Measurements from ENCODE around the gene FAM20C. TPM values are rescaled to one million over a fixed set of nuclear protein-coding genes. Genes with fewer than 3 reads are reported as not detected.

Gene FAM20C
- total RNA-seq, 4 donors from 2014 or later = 41.9 to 87.5 (median 73.6) TPM

GRCh38 chr7:288671-289101 lies 96.3 kb downstream of the FAM20C start:
- ATAC-seq = no peak
- no peak overlapping the region for H3K4me3 ChIP-seq
- H3K36me3 ChIP-seq = no peaks in the 10 kb centered on the region
- TF ChIP-seq, protein P1, sequence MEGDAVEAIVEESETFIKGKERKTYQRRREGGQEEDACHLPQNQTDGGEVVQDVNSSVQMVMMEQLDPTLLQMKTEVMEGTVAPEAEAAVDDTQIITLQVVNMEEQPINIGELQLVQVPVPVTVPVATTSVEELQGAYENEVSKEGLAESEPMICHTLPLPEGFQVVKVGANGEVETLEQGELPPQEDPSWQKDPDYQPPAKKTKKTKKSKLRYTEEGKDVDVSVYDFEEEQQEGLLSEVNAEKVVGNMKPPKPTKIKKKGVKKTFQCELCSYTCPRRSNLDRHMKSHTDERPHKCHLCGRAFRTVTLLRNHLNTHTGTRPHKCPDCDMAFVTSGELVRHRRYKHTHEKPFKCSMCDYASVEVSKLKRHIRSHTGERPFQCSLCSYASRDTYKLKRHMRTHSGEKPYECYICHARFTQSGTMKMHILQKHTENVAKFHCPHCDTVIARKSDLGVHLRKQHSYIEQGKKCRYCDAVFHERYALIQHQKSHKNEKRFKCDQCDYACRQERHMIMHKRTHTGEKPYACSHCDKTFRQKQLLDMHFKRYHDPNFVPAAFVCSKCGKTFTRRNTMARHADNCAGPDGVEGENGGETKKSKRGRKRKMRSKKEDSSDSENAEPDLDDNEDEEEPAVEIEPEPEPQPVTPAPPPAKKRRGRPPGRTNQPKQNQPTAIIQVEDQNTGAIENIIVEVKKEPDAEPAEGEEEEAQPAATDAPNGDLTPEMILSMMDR (IDR thresholded peaks at IDR 0.05) = no peak
- 60 to 77% methylated on average over 9 of the region's 14 CpGs for WGBS, 2 donors (ENCODE audit: low coverage in 1 of 2)
- H3K27me3 ChIP-seq = peaks cover 80% of the 10 kb centered on the region
- no peak overlapping the region for H3K27ac ChIP-seq
- H3K9me3 ChIP-seq = no peaks in the 10 kb centered on the region
- H3K4me1 ChIP-seq = peaks cover 0 to 22% (median 4%) of the 10 kb centered on the region in 3 donors

DNA sequence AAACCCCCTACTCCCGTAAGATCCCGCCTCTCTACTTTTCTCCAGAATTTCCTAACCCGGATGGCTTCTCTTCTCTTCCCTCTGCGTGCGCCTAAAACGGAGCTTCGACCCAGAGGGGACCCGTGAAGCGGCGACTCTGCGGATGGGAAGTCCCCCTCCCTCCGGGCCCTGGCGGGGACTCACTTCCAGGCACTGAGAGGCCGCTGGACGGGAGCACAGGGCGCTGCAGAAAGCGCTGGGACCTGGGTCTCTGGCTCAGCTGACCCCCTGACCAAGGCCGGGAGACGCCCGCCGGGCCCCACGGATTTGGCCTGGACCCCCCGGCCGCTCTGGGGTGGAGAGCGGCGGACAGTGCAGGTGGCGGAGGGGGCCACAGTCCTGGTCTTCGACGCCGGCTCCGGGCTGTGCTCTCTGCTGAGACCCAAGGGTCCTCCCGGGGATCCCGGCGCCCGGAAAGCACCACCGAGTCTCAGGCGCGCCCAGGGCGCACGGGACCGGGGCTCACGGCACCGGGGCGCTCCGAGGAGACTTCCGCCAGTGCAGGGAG lies 96.9 kb downstream of the FAM20C start:
- WGBS, 2 donors (ENCODE audit: low coverage in 1 of 2) = 7 to 38% methylated on average over 3 to 11 of the region's 46 CpGs
- Histone ChIP-seq H3K4me1 (peaks cover 0 to 22% (median 4%) of the 10 kb centered on the region in 3 donors), H3K9me3 (no peaks in the 10 kb centered on the region), H3K27ac (no peak overlapping the region), H3K27me3 (peaks cover 86% of the 10 kb centered on the region), H3K36me3 (no peaks in the 10 kb centered on the region), H3K4me3 (no peak overlapping the region)
- TF ChIP-seq POLR2AphosphoS5 (IDR thresholded peaks at IDR 0.05) (no peak), EP300 (IDR thresholded peaks at IDR 0.05) (no peak), POLR2A (IDR thresholded peaks at IDR 0.05) (no peak)
- TF ChIP-seq, protein P1 (IDR thresholded peaks at IDR 0.05) = no peak
- no peak for ATAC-seq

DNA sequence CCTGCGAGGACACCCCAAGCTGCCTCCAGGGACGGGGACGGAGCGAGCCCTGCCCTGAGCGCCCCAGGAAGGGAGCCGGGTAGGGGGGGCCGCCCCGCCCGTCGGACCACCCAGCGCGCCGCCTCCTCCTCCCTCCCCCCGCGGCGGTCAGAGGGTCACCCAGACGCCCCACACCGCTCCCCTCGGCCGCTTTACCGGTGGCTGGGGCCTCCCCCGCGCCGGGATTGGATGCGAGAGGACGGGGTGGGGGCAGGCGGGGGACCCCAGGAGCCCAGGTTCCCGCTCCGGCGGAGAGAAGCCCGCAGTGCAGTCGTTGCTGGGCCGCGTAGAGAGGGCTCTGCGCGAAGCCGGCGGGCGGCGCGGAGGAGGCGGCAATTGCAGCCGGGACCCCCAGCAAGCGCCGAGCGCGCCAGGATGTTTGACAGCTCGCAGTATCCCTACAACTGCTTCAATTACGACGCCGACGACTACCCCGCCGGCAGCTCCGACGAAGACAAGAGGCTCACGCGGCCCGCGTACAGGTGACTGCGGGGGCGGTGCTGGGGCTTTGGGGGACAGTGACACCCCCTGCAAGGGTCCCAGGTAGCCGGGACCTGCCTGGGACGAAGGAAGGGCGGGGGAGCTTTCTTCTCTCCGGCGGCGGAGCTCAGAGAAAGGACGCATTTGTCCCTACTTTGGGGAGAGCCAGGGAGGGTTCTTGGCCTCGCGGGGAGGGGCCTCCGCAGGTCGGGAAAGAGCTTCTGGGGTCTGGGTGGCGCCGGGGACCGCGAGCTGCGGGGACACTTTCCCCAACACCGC lies 97.6 kb downstream of the FAM20C start, which contains the start of gene FOXL3:
Gene FOXL3, plus strand, starts transcription at position 415 of the 798 bp plus-strand sequence. Its CDS starts 0 bp downstream, at position 415.
- no peak within 1 kb of the TSS for H3K27ac ChIP-seq
- peaks cover 87% of the 10 kb centered on the region for H3K27me3 ChIP-seq
- no peak within 1 kb of the TSS for H3K4me3 ChIP-seq
- no peaks in the 10 kb centered on the region for H3K36me3 ChIP-seq
- ATAC-seq = no peak
- no peaks in the 10 kb centered on the region for H3K9me3 ChIP-seq
- TF ChIP-seq POLR2AphosphoS5 (IDR thresholded peaks at IDR 0.05) = no peak
- no peak for TF ChIP-seq POLR2A (IDR thresholded peaks at IDR 0.05)
- TF ChIP-seq, protein P1 (IDR thresholded peaks at IDR 0.05) = no peak
- TF ChIP-seq EP300 (IDR thresholded peaks at IDR 0.05) = no peak
- H3K4me1 ChIP-seq = peaks cover 0 to 22% (median 4%) of the 10 kb centered on the region in 3 donors
- no CpG with 5 or more reads among the region's 79 CpGs for WGBS, 2 donors (ENCODE audit: low coverage in 1 of 2)

GRCh38 chr7:290554-291372 lies 98.4 kb downstream of the FAM20C start:
- H3K36me3 ChIP-seq = no peaks in the 10 kb centered on the region
- no peaks in the 10 kb centered on the region for H3K9me3 ChIP-seq
- H3K4me1 ChIP-seq = peaks cover 0 to 22% (median 4%) of the 10 kb centered on the region in 3 donors
- H3K27ac ChIP-seq = no peak overlapping the region
- TF ChIP-seq EP300 (IDR thresholded peaks at IDR 0.05) (no peak), POLR2AphosphoS5 (IDR thresholded peaks at IDR 0.05) (no peak), POLR2A (IDR thresholded peaks at IDR 0.05) (no peak)
- TF ChIP-seq, protein P1 (IDR thresholded peaks at IDR 0.05) = no peak
- no peak for ATAC-seq
- H3K27me3 ChIP-seq = peaks cover 88% of the 10 kb centered on the region
- no peak overlapping the region for H3K4me3 ChIP-seq
- WGBS, 2 donors (ENCODE audit: low coverage in 1 of 2) = no CpG with 5 or more reads among the region's 102 CpGs

Data from gastroesophageal sphincter (tissue), 4 donors.